ENCODE measurements around the gene HASPIN. TPM values are rescaled to one million over a fixed set of nuclear protein-coding genes. Genes with fewer than 3 reads are reported as not detected.

Gene HASPIN
- total RNA-seq, 4 donors from 2014 or later: 0.21 TPM; not detected in 3

GRCh38 chr17:3715296-3715695, 8.4 kb upstream of the HASPIN start:
- Histone ChIP-seq H3K27me3 (no peaks in the 10 kb centered on the region), H3K36me3 (peaks cover 3 to 77% (median 13%) of the 10 kb centered on the region in 3 donors), H3K4me1 (peaks cover 0 to 12% (median 7%) of the 10 kb centered on the region in 4 donors), H3K9me3 (no peaks in the 10 kb centered on the region), H3K27ac (no peak overlapping the region), H3K4me3 (no peak overlapping the region)
- 83 to 84% methylated on average over 8 of the region's 8 CpGs for WGBS, 2 donors
- DNase-seq (ENCODE audit: low spot score in 2 of 2): no peak
- no peak for TF ChIP-seq POLR2A (IDR thresholded peaks at IDR 0.05)
- TF ChIP-seq EP300 (IDR thresholded peaks at IDR 0.05): no peak
- no peak for TF ChIP-seq CTCF (IDR thresholded peaks at IDR 0.05)

GRCh38 chr17:3718201-3718600, 5.5 kb upstream of the HASPIN start:
- WGBS, 2 donors: 76 to 82% methylated on average over 4 of the region's 4 CpGs
- H3K27me3 ChIP-seq: no peaks in the 10 kb centered on the region
- H3K27ac ChIP-seq: no peak overlapping the region
- H3K4me3 ChIP-seq: no peak overlapping the region
- TF ChIP-seq POLR2A (IDR thresholded peaks at IDR 0.05) (no peak), EP300 (IDR thresholded peaks at IDR 0.05) (no peak), CTCF (IDR thresholded peaks at IDR 0.05) (no peak)
- no peak for DNase-seq (ENCODE audit: low spot score in 2 of 2)
- H3K9me3 ChIP-seq: no peaks in the 10 kb centered on the region
- H3K36me3 ChIP-seq: peaks cover 3 to 61% (median 13%) of the 10 kb centered on the region in 3 donors
- H3K4me1 ChIP-seq: peaks cover 2 to 36% (median 16%) of the 10 kb centered on the region in 4 donors

- no peak for DNase-seq (ENCODE audit: low spot score in 2 of 2)
- Histone ChIP-seq H3K27me3 (no peaks in the 10 kb centered on the region), H3K27ac (no peak overlapping the region), H3K36me3 (peaks cover 3 to 50% (median 13%) of the 10 kb centered on the region in 3 donors), H3K9me3 (no peaks in the 10 kb centered on the region), H3K4me3 (no peak overlapping the region), H3K4me1 (peaks cover 2 to 41% (median 18%) of the 10 kb centered on the region in 4 donors)
- TF ChIP-seq POLR2A (IDR thresholded peaks at IDR 0.05): no peak
- no peak for TF ChIP-seq CTCF (IDR thresholded peaks at IDR 0.05)
- no peak for TF ChIP-seq EP300 (IDR thresholded peaks at IDR 0.05)
Measured at GRCh38 chr17:3719265-3719664, 4.4 kb upstream of the HASPIN start.

GRCh38 chr17:3722716-3723115, 987 bp upstream of the HASPIN start:
- H3K27me3 ChIP-seq: no peaks in the 10 kb centered on the region
- H3K4me1 ChIP-seq: peaks cover 2 to 47% (median 19%) of the 10 kb centered on the region in 4 donors
- no peak for DNase-seq (ENCODE audit: low spot score in 2 of 2)
- TF ChIP-seq POLR2A (IDR thresholded peaks at IDR 0.05) (no peak), CTCF (IDR thresholded peaks at IDR 0.05) (no peak), EP300 (IDR thresholded peaks at IDR 0.05) (no peak)
- WGBS, 2 donors: 14 to 18% methylated on average over 6 of the region's 6 CpGs
- H3K4me3 ChIP-seq: peak overlapping the region; percentile 74 to 93 (median 78)
- peak overlapping the region in 3 of 4 donors; percentile 47 to 87 (median 86) for H3K27ac ChIP-seq
- H3K9me3 ChIP-seq: no peaks in the 10 kb centered on the region
- peaks cover 0 to 16% (median 0%) of the 10 kb centered on the region in 3 donors for H3K36me3 ChIP-seq

GRCh38 chr17:3723188-3723555, 531 bp upstream of the HASPIN start:
- 0 to 3% methylated on average over 13 of the region's 13 CpGs for WGBS, 2 donors
- no peak for DNase-seq (ENCODE audit: low spot score in 2 of 2)
- Histone ChIP-seq H3K4me1 (peaks cover 2 to 47% (median 19%) of the 10 kb centered on the region in 4 donors), H3K27ac (peak overlapping the region; percentile 47 to 89 (median 86)), H3K27me3 (no peaks in the 10 kb centered on the region), H3K9me3 (no peaks in the 10 kb centered on the region), H3K36me3 (peaks cover 0 to 11% (median 0%) of the 10 kb centered on the region in 3 donors), H3K4me3 (peak overlapping the region; percentile 74 to 93 (median 78))
- TF ChIP-seq CTCF (IDR thresholded peaks at IDR 0.05): no peak
- TF ChIP-seq EP300 (IDR thresholded peaks at IDR 0.05): no peak
- TF ChIP-seq POLR2A (IDR thresholded peaks at IDR 0.05): no peak
